GM10266 (cell line): ENCODE measurements around the gene NLRP8.

Source experiments
- DNase-seq: peaks from one replicate; pipeline ENCODE4 v3.0.0; 2012; ENCODE audit errors: extremely low spot score
- CTCF ChIP-seq: IDR thresholded peaks from 2 replicates; pipeline ENCODE4 v1.5.1; 2012; ENCODE audit warnings: mild to moderate bottlenecking, low read depth; ENCODE audit not compliant: control insufficient read depth, insufficient read depth; ENCODE audit errors: missing control alignments

NLRP8 gene

GRCh38 chr19:56026769-56027168, 79.1 kb downstream of the NLRP8 start:
- DNase-seq: no peak
- no peak for TF ChIP-seq CTCF
